DLD1 (cell line): ENCODE results near the gene KCMF1.
"Not testable (repeated sequence)": the region's sequence is repeated elsewhere in the genome, so short reads cannot be mapped to it uniquely, and the experiment has no call there.

ENCODE experiments used
- in situ Hi-C: cut with HindIII; loops from 2 replicates; pipeline ENCODE4 v1.10.0; 2017; ENCODE audit warnings: low sequenced_read_pairs

The KCMF1 gene

GRCh38 chr2:84970868-84971509 lies at the start of gene KCMF1:
Gene KCMF1, plus strand, starts transcription at chr2:84971161. Its CDS starts 291 bp downstream, at chr2:84971452.
- in situ Hi-C loops, result loop anchor here (10.0 kb wide), 1 partner anchor 66 kb away; the partner anchor contains the start of gene TMSB10

GRCh38 chr2:84923009-84923408 lies 48.0 kb upstream of the KCMF1 start:
- in situ Hi-C loops, result no loop called here

GRCh38 chr2:84924173-84925106 lies 46.5 kb upstream of the KCMF1 start:
- in situ Hi-C loops, result loop anchor here (5.0 kb wide), 1 partner anchor 82 kb away; no protein-coding TSS in a partner anchor

- in situ Hi-C loops, result loop anchor here (5.0 kb wide), 1 partner anchor 83 kb away; no protein-coding TSS in a partner anchor
Observed at GRCh38 chr2:84925336-84925723, 45.6 kb upstream of the KCMF1 start.

GRCh38 chr2:84925724-84926376 lies 45.1 kb upstream of the KCMF1 start:
- in situ Hi-C loops, result loop anchor here (5.0 kb wide), 1 partner anchor 84 kb away; no protein-coding TSS in a partner anchor

- in situ Hi-C loops, result loop anchor here (5.0 kb wide), 1 partner anchor 85 kb away; no protein-coding TSS in a partner anchor
Observed at GRCh38 chr2:84927275-84927627, 43.7 kb upstream of the KCMF1 start.

GRCh38 chr2:84931384-84931821 lies 39.6 kb upstream of the KCMF1 start:
- in situ Hi-C loops, result no loop called here

- in situ Hi-C loops, result no loop called here
Observed at GRCh38 chr2:84938194-84938879, 32.6 kb upstream of the KCMF1 start.

GRCh38 chr2:84939426-84940087 lies 31.4 kb upstream of the KCMF1 start:
- in situ Hi-C loops, result no loop called here

GRCh38 chr2:84940088-84940470 lies 30.9 kb upstream of the KCMF1 start:
- in situ Hi-C loops, result no loop called here

GRCh38 chr2:84940831-84941412 lies 30.0 kb upstream of the KCMF1 start:
- in situ Hi-C loops, result no loop called here

GRCh38 chr2:84942166-84942565 lies 28.8 kb upstream of the KCMF1 start:
- in situ Hi-C loops, result no loop called here

GRCh38 chr2:84942964-84943421 lies 28.0 kb upstream of the KCMF1 start:
- in situ Hi-C loops, result no loop called here

GRCh38 chr2:84944295-84944909 lies 26.6 kb upstream of the KCMF1 start:
- in situ Hi-C loops, result no loop called here

- in situ Hi-C loops, result not testable (repeated sequence)
Observed at GRCh38 chr2:84945838-84946203, 25.1 kb upstream of the KCMF1 start.

GRCh38 chr2:84946204-84947009 lies 24.6 kb upstream of the KCMF1 start:
- in situ Hi-C loops, result no loop called here

GRCh38 chr2:84947010-84947593 lies 23.9 kb upstream of the KCMF1 start:
- in situ Hi-C loops, result no loop called here

- in situ Hi-C loops, result no loop called here
Observed at GRCh38 chr2:84953535-84953934, 17.4 kb upstream of the KCMF1 start.
